ENCODE measurements around the gene SDR39U1.

SDR39U1 gene

DNA sequence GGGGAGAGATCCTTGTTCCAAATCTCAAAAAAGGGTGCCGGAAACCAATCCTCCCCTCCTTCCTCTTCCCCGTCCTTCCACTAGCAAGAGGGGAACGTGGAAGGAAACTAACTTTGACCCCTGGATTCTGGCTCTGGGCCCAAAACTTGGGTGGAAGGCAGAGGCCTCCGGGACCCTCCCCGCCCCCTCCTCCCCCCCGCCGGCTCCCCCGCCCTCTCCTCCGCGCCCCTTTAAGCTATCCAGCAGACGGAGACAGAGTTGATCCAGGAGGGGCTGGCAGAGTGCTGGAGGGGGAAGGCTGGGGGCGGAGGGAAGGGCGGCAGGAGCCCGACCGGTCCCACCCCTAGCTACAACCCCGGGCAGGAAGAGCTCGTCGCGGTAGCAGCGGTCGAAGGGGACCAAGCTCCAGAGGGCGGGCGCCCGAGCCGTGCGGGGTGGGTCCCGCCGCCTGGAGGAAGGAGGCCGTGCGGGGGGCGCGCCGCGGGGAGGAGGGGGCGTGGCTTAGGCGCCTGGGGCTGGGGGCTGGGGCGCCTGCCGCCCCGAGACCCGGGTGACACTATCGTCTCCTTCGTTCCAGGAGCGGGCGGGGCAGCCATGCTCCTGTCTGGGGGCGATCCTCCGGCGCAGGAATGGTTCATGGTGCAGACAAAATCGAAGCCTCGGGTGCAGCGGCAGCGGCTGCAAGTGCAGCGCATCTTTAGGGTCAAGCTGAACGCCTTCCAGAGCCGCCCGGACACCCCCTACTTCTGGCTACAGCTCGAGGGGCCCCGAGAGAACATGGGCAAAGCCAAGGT is 43.7 kb downstream of the SDR39U1 start, which contains the start of gene NYNRIN:
NYNRIN (plus strand) TSS at position 351 of the 794 bp plus-strand sequence; CDS start at position 595, 244 bp downstream.
- Histone ChIP-seq H2AFZ (ENCODE audit: low read length) (no peak within 1 kb of the TSS), H3K27ac (ENCODE audit: low read length) (no peak within 1 kb of the TSS), H3F3A (ENCODE audit: insufficient read depth, low read length) (no peaks in the 10 kb centered on the region), H4K20me1 (ENCODE audit: insufficient read depth, low read length) (no peaks in the 10 kb centered on the region), H3K4me1 (ENCODE audit: low read length) (no peaks in the 10 kb centered on the region), H3K27me3 (replicated peaks; ENCODE audit: insufficient read depth, low read length) (no peaks in the 10 kb centered on the region), H3K9ac (ENCODE audit: low read length) (no peak within 1 kb of the TSS), H3K9me3 (replicated peaks; ENCODE audit: insufficient read depth, low read length) (no peaks in the 10 kb centered on the region), H3K36me3 (replicated peaks; ENCODE audit: insufficient read depth, low read length) (no peaks in the 10 kb centered on the region), H3K4me3 (ENCODE audit: low read length) (no peak within 1 kb of the TSS), H3K4me2 (ENCODE audit: low read depth, low read length) (no peak within 1 kb of the TSS), H3K9me2 (replicated peaks; ENCODE audit: insufficient read depth, low read length) (no peaks in the 10 kb centered on the region), H3K79me2 (ENCODE audit: low read length) (no peaks in the 10 kb centered on the region)
- TF ChIP-seq EZH2phosphoT487 (IDR thresholded peaks at IDR 0.05; ENCODE audit: low read length): no peak
- TF ChIP-seq EZH2 (optimal IDR thresholded peaks at IDR 0.05; ENCODE audit: low read depth, low read length): no peak
- no peak for TF ChIP-seq CTCF (IDR thresholded peaks at IDR 0.05; ENCODE audit: low read length)
- DNase-seq: no peak

- H3K4me1 ChIP-seq (ENCODE audit: low read length): no peaks in the 10 kb centered on the region
- H2AFZ ChIP-seq (ENCODE audit: low read length): no peak overlapping the region
- no peak overlapping the region for H3K27ac ChIP-seq (ENCODE audit: low read length)
- no peak overlapping the region for H3K4me2 ChIP-seq (ENCODE audit: low read depth, low read length)
- H3F3A ChIP-seq (ENCODE audit: insufficient read depth, low read length): no peaks in the 10 kb centered on the region
- H3K79me2 ChIP-seq (ENCODE audit: low read length): no peaks in the 10 kb centered on the region
- H4K20me1 ChIP-seq (ENCODE audit: insufficient read depth, low read length): no peaks in the 10 kb centered on the region
- DNase-seq: no peak
- no peaks in the 10 kb centered on the region for H3K27me3 ChIP-seq (replicated peaks; ENCODE audit: insufficient read depth, low read length)
- H3K36me3 ChIP-seq (replicated peaks; ENCODE audit: insufficient read depth, low read length): no peaks in the 10 kb centered on the region
- H3K4me3 ChIP-seq (ENCODE audit: low read length): no peak overlapping the region
- H3K9ac ChIP-seq (ENCODE audit: low read length): no peak overlapping the region
- TF ChIP-seq EZH2 (optimal IDR thresholded peaks at IDR 0.05; ENCODE audit: low read depth, low read length) (no peak), EZH2phosphoT487 (IDR thresholded peaks at IDR 0.05; ENCODE audit: low read length) (no peak), CTCF (IDR thresholded peaks at IDR 0.05; ENCODE audit: low read length) (no peak)
- no peaks in the 10 kb centered on the region for H3K9me3 ChIP-seq (replicated peaks; ENCODE audit: insufficient read depth, low read length)
- H3K9me2 ChIP-seq (replicated peaks; ENCODE audit: insufficient read depth, low read length): no peaks in the 10 kb centered on the region
Observed at GRCh38 chr14:24398293-24398652, 44.3 kb downstream of the SDR39U1 start.

- Histone ChIP-seq H3K4me3 (ENCODE audit: low read length) (no peak overlapping the region), H3F3A (ENCODE audit: insufficient read depth, low read length) (no peaks in the 10 kb centered on the region), H3K4me1 (ENCODE audit: low read length) (no peaks in the 10 kb centered on the region), H3K9me3 (replicated peaks; ENCODE audit: insufficient read depth, low read length) (no peaks in the 10 kb centered on the region), H3K9me2 (replicated peaks; ENCODE audit: insufficient read depth, low read length) (no peaks in the 10 kb centered on the region), H3K27ac (ENCODE audit: low read length) (no peak overlapping the region), H3K9ac (ENCODE audit: low read length) (no peak overlapping the region), H3K4me2 (ENCODE audit: low read depth, low read length) (no peak overlapping the region), H4K20me1 (ENCODE audit: insufficient read depth, low read length) (no peaks in the 10 kb centered on the region), H3K79me2 (ENCODE audit: low read length) (no peaks in the 10 kb centered on the region), H2AFZ (ENCODE audit: low read length) (no peak overlapping the region), H3K27me3 (replicated peaks; ENCODE audit: insufficient read depth, low read length) (no peaks in the 10 kb centered on the region), H3K36me3 (replicated peaks; ENCODE audit: insufficient read depth, low read length) (no peaks in the 10 kb centered on the region)
- no peak for TF ChIP-seq EZH2 (optimal IDR thresholded peaks at IDR 0.05; ENCODE audit: low read depth, low read length)
- TF ChIP-seq CTCF (IDR thresholded peaks at IDR 0.05; ENCODE audit: low read length): no peak
- no peak for TF ChIP-seq EZH2phosphoT487 (IDR thresholded peaks at IDR 0.05; ENCODE audit: low read length)
- no peak for DNase-seq
Observed at GRCh38 chr14:24397639-24398292, 44.8 kb downstream of the SDR39U1 start.
